ENCODE measurements around the gene SERGEF. TPM values are rescaled to one million over a fixed set of nuclear protein-coding genes. Genes with fewer than 3 reads are reported as not detected.
"Not testable (repeated sequence)": the region's sequence is repeated elsewhere in the genome, so short reads cannot be mapped to it uniquely, and the experiment has no call there.

Gene SERGEF
- total RNA-seq, 4 donors from 2014 or later, result 42.1 to 61.6 (median 53.9) TPM

GRCh38 chr11:17883057-17883456 is 129.8 kb downstream of the SERGEF start:
- Histone ChIP-seq H3K36me3 (no peaks in the 10 kb centered on the region), H3K27me3 (no peaks in the 10 kb centered on the region), H3K4me1 (no peaks in the 10 kb centered on the region), H3K4me3 (no peak overlapping the region), H3K9me3 (no peaks in the 10 kb centered on the region), H3K27ac (no peak overlapping the region)
- no peak for DNase-seq (ENCODE audit: low spot score in 2 of 2)
- no peak for TF ChIP-seq POLR2A (IDR thresholded peaks at IDR 0.05)
- no peak for TF ChIP-seq EP300 (IDR thresholded peaks at IDR 0.05)
- TF ChIP-seq CTCF (IDR thresholded peaks at IDR 0.05), result no peak
- 79 to 80% methylated on average over 3 of the region's 3 CpGs for WGBS, 2 donors

- H3K4me1 ChIP-seq, result peaks cover 0 to 2% (median 0%) of the 10 kb centered on the region in 4 donors
- TF ChIP-seq EP300 (IDR thresholded peaks at IDR 0.05), result no peak
- TF ChIP-seq CTCF (IDR thresholded peaks at IDR 0.05), result no peak
- TF ChIP-seq POLR2A (IDR thresholded peaks at IDR 0.05), result no peak
- H3K4me3 ChIP-seq, result no peak overlapping the region
- DNase-seq (ENCODE audit: low spot score in 2 of 2), result no peak
- no peaks in the 10 kb centered on the region for H3K27me3 ChIP-seq
- WGBS, 2 donors, result 79 to 87% methylated on average over 2 of the region's 2 CpGs
- peaks cover 0 to 28% (median 0%) of the 10 kb centered on the region in 3 donors for H3K36me3 ChIP-seq
- no peak overlapping the region for H3K27ac ChIP-seq
- no peaks in the 10 kb centered on the region for H3K9me3 ChIP-seq
Measured at GRCh38 chr11:17878743-17879142, 134.1 kb downstream of the SERGEF start.

GRCh38 chr11:17877886-17878285 is 135.0 kb downstream of the SERGEF start:
- 97 to 99% methylated on average over 3 of the region's 3 CpGs for WGBS, 2 donors
- DNase-seq (ENCODE audit: low spot score in 2 of 2), result no peak
- no peak overlapping the region for H3K4me3 ChIP-seq
- H3K9me3 ChIP-seq, result no peaks in the 10 kb centered on the region
- H3K27ac ChIP-seq, result no peak overlapping the region
- peaks cover 0 to 4% (median 0%) of the 10 kb centered on the region in 4 donors for H3K4me1 ChIP-seq
- peaks cover 0 to 36% (median 0%) of the 10 kb centered on the region in 3 donors for H3K36me3 ChIP-seq
- TF ChIP-seq POLR2A (IDR thresholded peaks at IDR 0.05), result no peak
- TF ChIP-seq CTCF (IDR thresholded peaks at IDR 0.05), result no peak
- TF ChIP-seq EP300 (IDR thresholded peaks at IDR 0.05), result no peak
- H3K27me3 ChIP-seq, result no peaks in the 10 kb centered on the region

GRCh38 chr11:17876827-17877226 is 136.0 kb downstream of the SERGEF start:
- H3K27me3 ChIP-seq, result no peaks in the 10 kb centered on the region
- no peak overlapping the region for H3K4me3 ChIP-seq
- WGBS, 2 donors, result 88% methylated on average over 3 of the region's 3 CpGs
- no peaks in the 10 kb centered on the region for H3K9me3 ChIP-seq
- H3K36me3 ChIP-seq, result peaks cover 0 to 41% (median 0%) of the 10 kb centered on the region in 3 donors
- no peak overlapping the region for H3K27ac ChIP-seq
- H3K4me1 ChIP-seq, result peaks cover 0 to 4% (median 0%) of the 10 kb centered on the region in 4 donors
- TF ChIP-seq EP300 (IDR thresholded peaks at IDR 0.05) (no peak), CTCF (IDR thresholded peaks at IDR 0.05) (no peak), POLR2A (IDR thresholded peaks at IDR 0.05) (no peak)
- no peak for DNase-seq (ENCODE audit: low spot score in 2 of 2)

- no peak overlapping the region for H3K27ac ChIP-seq
- no peak for TF ChIP-seq POLR2A (IDR thresholded peaks at IDR 0.05)
- no peak for TF ChIP-seq EP300 (IDR thresholded peaks at IDR 0.05)
- peaks cover 0 to 4% (median 0%) of the 10 kb centered on the region in 4 donors for H3K4me1 ChIP-seq
- no peaks in the 10 kb centered on the region for H3K27me3 ChIP-seq
- DNase-seq (ENCODE audit: low spot score in 2 of 2), result no peak
- no peak overlapping the region for H3K4me3 ChIP-seq
- peaks cover 0 to 41% (median 0%) of the 10 kb centered on the region in 3 donors for H3K36me3 ChIP-seq
- no peaks in the 10 kb centered on the region for H3K9me3 ChIP-seq
Measured at GRCh38 chr11:17875891-17876290, 137.0 kb downstream of the SERGEF start.

GRCh38 chr11:17873586-17873985 is 139.3 kb downstream of the SERGEF start:
- Histone ChIP-seq H3K4me3 (no peak overlapping the region), H3K4me1 (peaks cover 0 to 4% (median 0%) of the 10 kb centered on the region in 4 donors), H3K27me3 (no peaks in the 10 kb centered on the region), H3K9me3 (no peaks in the 10 kb centered on the region), H3K27ac (no peak overlapping the region), H3K36me3 (peaks cover 0 to 54% (median 0%) of the 10 kb centered on the region in 3 donors)
- no peak for DNase-seq (ENCODE audit: low spot score in 2 of 2)
- TF ChIP-seq CTCF (IDR thresholded peaks at IDR 0.05) (no peak), POLR2A (IDR thresholded peaks at IDR 0.05) (no peak), EP300 (IDR thresholded peaks at IDR 0.05) (no peak)
- 29 to 48% methylated on average over 2 of the region's 2 CpGs for WGBS, 2 donors

- WGBS, 2 donors, result 97 to 98% methylated on average over 3 of the region's 3 CpGs
- peaks cover 0 to 27% (median 0%) of the 10 kb centered on the region in 3 donors for H3K36me3 ChIP-seq
Measured at GRCh38 chr11:17868398-17868797, 144.4 kb downstream of the SERGEF start.

More at GRCh38 chr11:17868398-17868797, 144.4 kb downstream of the SERGEF start:
- H3K4me1 ChIP-seq; H3K9me3 ChIP-seq; H3K27ac ChIP-seq; DNase-seq (ENCODE audit: low spot score in 2 of 2); H3K4me3 ChIP-seq; H3K27me3 ChIP-seq: not testable (repeated sequence)

Measured in tibial nerve (tissue), 4 donors.